A549 (cell line): ENCODE measurements around the gene RASGRF1. TPM values are rescaled to one million over a fixed set of nuclear protein-coding genes. Genes with fewer than 3 reads are reported as not detected.

Experiments
- ATAC-seq, 2 experiments: fragments of 200-7000 bp in 1 of 2; fragments of >200 bp in 1 of 2; cut with Nextera tagmentation in 1 of 2; cut with Tn5 transposase in 1 of 2; 3 replicates each; pipeline versions ENCODE4 v1.8.0 to v1.9.1; 2018 to 2020; ENCODE audit warnings: mild to moderate bottlenecking in 1 of 2, moderate library complexity in 1 of 2
- CTCF ChIA-PET: fragments of 300-600 bp; sonication (Branson Sonifier 250); formaldehyde crosslinking; extraction: SDS; loops from one replicate; lab custom pipeline; 2021; ENCODE audit warnings: antibody characterized with exemption, inconsistent platforms; lab: Yijun Ruan, JAX
- POLR2A ChIA-PET: fragments of 350-600 bp; formaldehyde crosslinking; extraction: SDS; loops from one replicate; lab custom pipeline; 2021; ENCODE audit warnings: antibody characterized with exemption, inconsistent platforms; lab: Yijun Ruan, JAX
- DNase-seq, 2 experiments: peaks; one replicate each; pipeline versions ENCODE4 v3.0.0 to v3.0.0-alpha.2; 2011 to 2016; ENCODE audit warnings: low read depth in 1 of 2, low spot score in 1 of 2
- FAIRE-seq: peaks from 2 replicates; lab custom pipeline; 2011; peaks lifted over from hg19 to GRCh38; lab: Jason Lieb, UNC
- H3K27ac ChIP-seq, 2 experiments: fragments of >200 bp; sonication (Bioruptor Twin); formaldehyde crosslinking; 3 replicates each; pipeline ENCODE4 v1.5.1; 2016 to 2017
- H3K4me1 ChIP-seq: fragments of >200 bp; sonication (Bioruptor Twin); formaldehyde crosslinking; 3 replicates; pipeline ENCODE4 v1.6.1; 2016
- H3K4me2 ChIP-seq: fragments of >200 bp; sonication (Bioruptor Twin); formaldehyde crosslinking; 3 replicates; pipeline ENCODE4 v1.6.1; 2016
- H3K4me3 ChIP-seq: fragments of >200 bp; sonication (Bioruptor Twin); formaldehyde crosslinking; 3 replicates; pipeline ENCODE4 v1.5.1; 2016
- H3K9me3 ChIP-seq: fragments of >200 bp; sonication (Bioruptor Twin); formaldehyde crosslinking; 3 replicates; pipeline ENCODE4 v1.6.1; 2016
- ATOH8 ChIP-seq: fragments of 250-450 bp; sonication (Bioruptor Pico); IDR thresholded peaks from 2 replicates; pipeline ENCODE4 v1.5.0; 2020; ENCODE audit warnings: low read depth, mild to moderate bottlenecking, moderate library complexity
- BCL3 ChIP-seq: fragments of >200 bp; sonication (Bioruptor Twin); formaldehyde crosslinking; IDR thresholded peaks from 3 replicates; pipeline ENCODE4 v1.6.1; 2016
- BHLHE40 ChIP-seq: IDR thresholded peaks from 2 replicates; pipeline ENCODE4 v1.6.1; 2012; ENCODE audit warnings: low read depth, low read length, inconsistent platforms
- CBX2 ChIP-seq: fragments of 200-600 bp; sonication (generic); IDR thresholded peaks from 2 replicates; pipeline ENCODE4 v1.6.1; 2016; ENCODE audit warnings: low read depth, mild to moderate bottlenecking, borderline replicate concordance
- CEBPB ChIP-seq, 2 experiments: fragments of >200 bp in 1 of 2; sonication (Bioruptor Twin) in 1 of 2; formaldehyde crosslinking in 1 of 2; IDR thresholded peaks; 2 replicates each; pipeline ENCODE4 v1.6.1; 2012 to 2016
- CHD2 ChIP-seq: fragments of 150-350 bp; IDR thresholded peaks from 2 replicates; pipeline ENCODE4 v1.6.1; 2014; ENCODE audit warnings: low read length; ENCODE audit not compliant: partially characterized antibody
- EHF ChIP-seq: fragments of 250-450 bp; sonication (Bioruptor Pico); IDR thresholded peaks from 2 replicates; pipeline ENCODE4 v1.5.0; 2020; ENCODE audit warnings: mild to moderate bottlenecking
- ELK1 ChIP-seq: fragments of 150-350 bp; IDR thresholded peaks from 2 replicates; pipeline ENCODE4 v1.6.1; 2014; ENCODE audit warnings: low read depth, mild to moderate bottlenecking, low read length
- EP300 ChIP-seq, 2 experiments: fragments of >200 bp; sonication (Bioruptor Twin); formaldehyde crosslinking; IDR thresholded peaks; 2 replicates in 1 of 2; 3 replicates in 1 of 2; pipeline ENCODE4 v1.6.1; 2016 to 2017
- ESRRA ChIP-seq: fragments of 150-350 bp; IDR thresholded peaks from 2 replicates; pipeline ENCODE4 v1.6.1; 2014; ENCODE audit warnings: mild to moderate bottlenecking, low read length, borderline replicate concordance
- FOSB ChIP-seq: fragments of 250-450 bp; sonication (Bioruptor Pico); IDR thresholded peaks from 2 replicates; pipeline ENCODE4 v1.5.0; 2020; ENCODE audit warnings: mild to moderate bottlenecking, moderate library complexity
- FOSL2 ChIP-seq, 2 experiments: fragments of 450-650 bp in 1 of 2; fragments of >200 bp in 1 of 2; sonication (Bioruptor Twin) in 1 of 2; formaldehyde crosslinking; IDR thresholded peaks; 2 replicates each; pipeline versions ENCODE4 v1.5.0 to v1.6.1; 2016 to 2020; ENCODE audit warnings: mild to moderate bottlenecking in 1 of 2, moderate library complexity in 1 of 2
- HES2 ChIP-seq: fragments of >200 bp; sonication (Bioruptor Twin); formaldehyde crosslinking; IDR thresholded peaks from 2 replicates; pipeline ENCODE4 v1.6.1; 2016
- HOXA7 ChIP-seq: fragments of 250-450 bp; sonication (Bioruptor Pico); IDR thresholded peaks from 2 replicates; pipeline ENCODE4 v1.5.0; 2020; ENCODE audit warnings: mild to moderate bottlenecking, moderate library complexity
- HOXB5 ChIP-seq: fragments of 250-450 bp; sonication (Bioruptor Pico); IDR thresholded peaks from 2 replicates; pipeline ENCODE4 v1.5.0; 2020; ENCODE audit warnings: mild to moderate bottlenecking, moderate library complexity
- JUN ChIP-seq, 2 experiments: fragments of >200 bp; sonication (Bioruptor Twin); formaldehyde crosslinking; IDR thresholded peaks; 2 replicates in 1 of 2; 3 replicates in 1 of 2; pipeline ENCODE4 v1.6.1; 2016 to 2017
- KDM1A ChIP-seq: fragments of 200-600 bp; sonication (generic); IDR thresholded peaks from 2 replicates; pipeline ENCODE4 v1.6.1; 2016; ENCODE audit warnings: low read depth, mild to moderate bottlenecking
- KDM5A ChIP-seq: fragments of 200-600 bp; sonication (generic); IDR thresholded peaks from 2 replicates; pipeline ENCODE4 v1.6.1; 2016; ENCODE audit warnings: antibody characterized with exemption, mild to moderate bottlenecking
- MAFK ChIP-seq: fragments of 450-650 bp; IDR thresholded peaks from 2 replicates; pipeline ENCODE4 v1.6.1; 2014; ENCODE audit not compliant: partially characterized antibody
- NPAS2 ChIP-seq: fragments of 250-450 bp; sonication (Bioruptor Pico); IDR thresholded peaks from 2 replicates; pipeline ENCODE4 v1.8.0; 2022; ENCODE audit warnings: mild to moderate bottlenecking, moderate library complexity, borderline replicate concordance
- RAD21 ChIP-seq, 2 experiments: fragments of >200 bp in 1 of 2; sonication (Bioruptor Twin) in 1 of 2; formaldehyde crosslinking in 1 of 2; IDR thresholded peaks in 1 of 2; conservative IDR thresholded peaks in 1 of 2; 2 replicates in 1 of 2; 3 replicates in 1 of 2; pipeline ENCODE4 v1.6.1; 2012 to 2018; ENCODE audit warnings: inconsistent platforms in 1 of 2
- RCOR1 ChIP-seq: fragments of 150-350 bp; IDR thresholded peaks from 2 replicates; pipeline ENCODE4 v1.6.1; 2014; ENCODE audit warnings: antibody characterized with exemption, low read length, low read depth
- RNF2 ChIP-seq: fragments of 200-600 bp; sonication (generic); IDR thresholded peaks from 2 replicates; pipeline ENCODE4 v1.6.1; 2016; ENCODE audit warnings: low read depth, mild to moderate bottlenecking, antibody characterized with exemption, moderate library complexity, borderline replicate concordance
- SREBF2 ChIP-seq: fragments of 450-650 bp; IDR thresholded peaks from 2 replicates; pipeline ENCODE4 v1.6.1; 2014; ENCODE audit warnings: mild to moderate bottlenecking, moderate library complexity
- TFCP2L1 ChIP-seq: fragments of 250-450 bp; sonication (Bioruptor Pico); IDR thresholded peaks from 2 replicates; pipeline ENCODE4 v1.5.0; 2021; ENCODE audit warnings: mild to moderate bottlenecking
- ZC3H11A ChIP-seq: fragments of 450-650 bp; IDR thresholded peaks from 2 replicates; pipeline ENCODE4 v1.6.1; 2014; ENCODE audit warnings: antibody characterized with exemption, mild to moderate bottlenecking
- ZSCAN20 ChIP-seq: fragments of 250-450 bp; sonication (Bioruptor Pico); IDR thresholded peaks from 2 replicates; pipeline ENCODE4 v1.8.0; 2022; ENCODE audit warnings: mild to moderate bottlenecking, moderate library complexity
- WGBS: methylation state at CpG from one replicate; pipeline ENCODE4 v1.1.6; 2017; ENCODE audit errors: missing lambda C conversion rate; 5-methylcytosine and 5-hydroxymethylcytosine counted together
- polyA plus RNA-seq, 4 experiments: library from polyadenylated mRNA; depleted of rRNA in 3 of 4; stranded (reverse); fragments of >200 nt; fragmentation: RNase III in 1 of 4; extraction: RNeasy Plus Mini Kit Qiagen cat#74134 plus additional on column Dnase treatment in 1 of 4; gene quantifications; 2 replicates in 3 of 4; 3 replicates in 1 of 4; pipeline ENCODE4 v1.2.3, GENCODE V29; 2011 to 2017

Gene RASGRF1
- polyA plus RNA-seq, 2 of the 4 experiments (the other 2 are of a cell fraction), result 0.13 to 0.21 TPM

- POLR2A ChIA-PET, result no interaction called here
- CTCF ChIA-PET, result interaction anchor here (0.8 to 3.5 kb wide), 5 partner anchors 12 to 193 kb away, joined by 3 to 12 read pairs (median 5); no protein-coding TSS in a partner anchor
- no peak for DNase-seq
- H3K4me2 ChIP-seq, result no peak overlapping the region
- no peak for ATAC-seq
- H3K4me1 ChIP-seq, result peaks cover 22% of the 10 kb centered on the region
- FAIRE-seq, result no peak
- H3K9me3 ChIP-seq, result no peaks in the 10 kb centered on the region
- WGBS, result 80% methylated on average over 10 of the region's 10 CpGs
- H3K27ac ChIP-seq, result peak overlapping the region in 1 of 2 experiments; percentile 27; a peak in 1 of 6 replicates
- H3K4me3 ChIP-seq, result no peak overlapping the region
- TF ChIP-seq TFCP2L1 (CRISPR knock-in tag) (no peak), MAFK (peak; percentile 45), EHF (CRISPR knock-in tag) (no peak)
These were observed 99.1 kb downstream of the RASGRF1 start for GRCh38 chr15:78991476-78991875.

- ChIA-PET POLR2A (no interaction called here), CTCF (interaction anchor here (0.6 to 3.5 kb wide), 4 partner anchors 11 to 155 kb away, joined by 3 to 12 read pairs (median 4); no protein-coding TSS in a partner anchor)
- FAIRE-seq, result no peak
- TF ChIP-seq TFCP2L1 (CRISPR knock-in tag), result no peak
- no peak for TF ChIP-seq JUN (IDR thresholded peaks at IDR 0.05)
- TF ChIP-seq ELK1, result no peak
- no peak for TF ChIP-seq RAD21 (conservative IDR thresholded peaks at IDR 0.05 in 1 of 2, IDR thresholded peaks at IDR 0.05 in 1 of 2)
- TF ChIP-seq FOSL2 (IDR thresholded peaks at IDR 0.05), result no peak
- TF ChIP-seq FOSL2 (CRISPR knock-in tag; IDR thresholded peaks at IDR 0.05), result no peak
- TF ChIP-seq RNF2, result no peak
- no peak for TF ChIP-seq HES2
- no peak for TF ChIP-seq FOSB (CRISPR knock-in tag)
- TF ChIP-seq CBX2, result no peak
- no peak for TF ChIP-seq ZC3H11A
- TF ChIP-seq ZSCAN20 (CRISPR knock-in tag), result no peak
- no peak for TF ChIP-seq ATOH8
- no peak for TF ChIP-seq KDM1A
- no peak for ATAC-seq
- DNase-seq, result no peak
- WGBS, result 81% methylated on average over 1 of the region's 1 CpG
- H3K9me3 ChIP-seq, result no peaks in the 10 kb centered on the region
- H3K4me1 ChIP-seq, result peaks cover 17% of the 10 kb centered on the region
- peak overlapping the region in 1 of 2 experiments; percentile 90; a peak in 3 of 6 replicates for H3K27ac ChIP-seq
- no peak overlapping the region for H3K4me2 ChIP-seq
- H3K4me3 ChIP-seq, result no peak overlapping the region
These were observed 100.3 kb downstream of the RASGRF1 start for GRCh38 chr15:78990278-78990677.

- FAIRE-seq (no peak), DNase-seq (no peak), ATAC-seq (no peak)
- Histone ChIP-seq H3K9me3 (no peaks in the 10 kb centered on the region), H3K27ac (peak overlapping the region; percentile 74 to 90; a peak in 5 of 6 replicates), H3K4me1 (peaks cover 17% of the 10 kb centered on the region), H3K4me2 (no peak overlapping the region), H3K4me3 (no peak overlapping the region)
- TF ChIP-seq RCOR1, result no peak
- TF ChIP-seq NPAS2 (CRISPR knock-in tag), result no peak
- TF ChIP-seq ESRRA, result no peak
- TF ChIP-seq FOSL2 (IDR thresholded peaks at IDR 0.05), result no peak
- TF ChIP-seq FOSL2 (CRISPR knock-in tag; IDR thresholded peaks at IDR 0.05), result no peak
- TF ChIP-seq BHLHE40, result no peak
- no peak for TF ChIP-seq BCL3
- TF ChIP-seq CHD2, result no peak
- TF ChIP-seq CEBPB (IDR thresholded peaks at IDR 0.05), result no peak
- no peak for TF ChIP-seq HOXA7 (CRISPR knock-in tag)
- TF ChIP-seq KDM5A, result no peak
- no peak for TF ChIP-seq TFCP2L1 (CRISPR knock-in tag)
- TF ChIP-seq ELK1, result no peak
- TF ChIP-seq HOXB5, result no peak
- TF ChIP-seq JUN (IDR thresholded peaks at IDR 0.05), result no peak
- TF ChIP-seq EP300 (IDR thresholded peaks at IDR 0.05), result no peak
- TF ChIP-seq SREBF2, result no peak
- CTCF ChIA-PET, result interaction anchor here (0.6 to 3.5 kb wide), 10 partner anchors 8 to 194 kb away, joined by 3 to 12 read pairs (median 4); no protein-coding TSS in a partner anchor
- 91% methylated on average over 9 of the region's 9 CpGs for WGBS
- POLR2A ChIA-PET, result no interaction called here
These were observed 100.8 kb downstream of the RASGRF1 start for GRCh38 chr15:78989701-78990240.
